Smooth muscle cell (in vitro differentiated cells): ENCODE measurements around the gene MYO5A. TPM values are rescaled to one million over a fixed set of nuclear protein-coding genes. Genes with fewer than 3 reads are reported as not detected.
A peak's percentile ranks its signal among the peaks of the same experiment; 100 is the strongest.
"Not testable (repeated sequence)": the region's sequence is repeated elsewhere in the genome, so short reads cannot be mapped to it uniquely, and the experiment has no call there.

ENCODE experiments used
- DNase-seq: peaks from one replicate; lab custom pipeline; 2025; ENCODE audit not compliant: unreplicated experiment; lab: John Stamatoyannopoulos, UW
- H2AFZ ChIP-seq: fragments of 200-600 bp; sonication (generic); 2 replicates; pipeline ENCODE4 v1.6.0; 2016; ENCODE audit warnings: antibody characterized with exemption, low read depth, mild to moderate bottlenecking
- H3F3A ChIP-seq: fragments of 200-600 bp; sonication (generic); 2 replicates; pipeline ENCODE4 v1.6.0; 2017; ENCODE audit warnings: antibody characterized with exemption, low read depth
- H3K27ac ChIP-seq: fragments of 200-600 bp; sonication (generic); 2 replicates; pipeline ENCODE4 v1.5.1; 2016; ENCODE audit warnings: low read depth, mild to moderate bottlenecking
- H3K27me3 ChIP-seq: fragments of 200-600 bp; sonication (generic); 2 replicates; pipeline ENCODE4 v1.6.1; 2016; ENCODE audit warnings: low read depth, mild to moderate bottlenecking
- H3K36me3 ChIP-seq: fragments of 200-600 bp; sonication (generic); 2 replicates; pipeline ENCODE4 v1.5.1; 2016; ENCODE audit warnings: low read depth
- H3K4me1 ChIP-seq: fragments of 200-600 bp; sonication (generic); 2 replicates; pipeline ENCODE4 v1.5.1; 2016; ENCODE audit warnings: low read depth
- H3K4me2 ChIP-seq: fragments of 200-600 bp; sonication (generic); 2 replicates; pipeline ENCODE4 v1.6.0; 2016; ENCODE audit warnings: mild to moderate bottlenecking
- H3K4me3 ChIP-seq: fragments of 200-600 bp; sonication (generic); 2 replicates; pipeline ENCODE4 v1.5.1; 2016; ENCODE audit warnings: mild to moderate bottlenecking
- H3K79me2 ChIP-seq: fragments of 200-600 bp; sonication (generic); 2 replicates; pipeline ENCODE4 v1.6.0; 2016; ENCODE audit warnings: low read depth, mild to moderate bottlenecking
- H3K9ac ChIP-seq: fragments of 200-600 bp; sonication (generic); 2 replicates; pipeline ENCODE4 v1.6.0; 2016; ENCODE audit warnings: low read depth
- H3K9me3 ChIP-seq: fragments of 200-600 bp; sonication (generic); replicated peaks from 2 replicates; pipeline ENCODE4 v1.5.1; 2016; ENCODE audit warnings: low read depth
- H4K20me1 ChIP-seq: fragments of 200-600 bp; sonication (generic); 2 replicates; pipeline ENCODE4 v1.6.0; 2016; ENCODE audit warnings: low read depth
- WGBS: methylation state at CpG from one replicate; pipeline ENCODE4 v1.1.7; 2016; ENCODE audit warnings: low lambda C conversion rate; 5-methylcytosine and 5-hydroxymethylcytosine counted together
- polyA plus RNA-seq: library from polyadenylated mRNA; unstranded; fragments of >200 nt; fragmentation: Nextera tagmentation; extraction: Ambion mirVana; gene quantifications from 2 replicates; pipeline ENCODE4 v1.2.1, GENCODE V29; 2016
- total RNA-seq: library from RNA; depleted of rRNA; stranded (reverse); fragments of >200 nt; gene quantifications from 2 replicates; pipeline ENCODE4 v1.2.3, GENCODE V29; 2014
- TF ChIP-seq, protein P1 (sequence below): fragments of 200-600 bp; sonication (generic); IDR thresholded peaks from 2 replicates; pipeline ENCODE4 v1.5.1; 2017; ENCODE audit warnings: borderline replicate concordance, mild to moderate bottlenecking, antibody characterized with exemption; ENCODE audit not compliant: insufficient read depth, poor library complexity, severe bottlenecking

The MYO5A gene
- total and polyA plus RNA-seq, 2 experiments from 2014 or later, result 29.4 to 68.8 TPM

GRCh38 chr15:52441841-52442240 lies 86.8 kb downstream of the MYO5A start:
- H3K9ac ChIP-seq, result peak overlapping the region; percentile 23
- peaks cover 10% of the 10 kb centered on the region for H3F3A ChIP-seq
- H3K9me3 ChIP-seq, result no peaks in the 10 kb centered on the region
- H3K4me1 ChIP-seq, result peaks cover 17% of the 10 kb centered on the region
- H3K79me2 ChIP-seq, result peaks cover 43% of the 10 kb centered on the region
- no peaks in the 10 kb centered on the region for H3K27me3 ChIP-seq
- H3K4me2 ChIP-seq, result peak overlapping the region; percentile 68
- 33% methylated on average over 2 of the region's 2 CpGs for WGBS
- no peak overlapping the region for H3K4me3 ChIP-seq
- peak overlapping the region; percentile 58 for H3K27ac ChIP-seq
- H3K36me3 ChIP-seq, result no peaks in the 10 kb centered on the region
- TF ChIP-seq, protein P1, sequence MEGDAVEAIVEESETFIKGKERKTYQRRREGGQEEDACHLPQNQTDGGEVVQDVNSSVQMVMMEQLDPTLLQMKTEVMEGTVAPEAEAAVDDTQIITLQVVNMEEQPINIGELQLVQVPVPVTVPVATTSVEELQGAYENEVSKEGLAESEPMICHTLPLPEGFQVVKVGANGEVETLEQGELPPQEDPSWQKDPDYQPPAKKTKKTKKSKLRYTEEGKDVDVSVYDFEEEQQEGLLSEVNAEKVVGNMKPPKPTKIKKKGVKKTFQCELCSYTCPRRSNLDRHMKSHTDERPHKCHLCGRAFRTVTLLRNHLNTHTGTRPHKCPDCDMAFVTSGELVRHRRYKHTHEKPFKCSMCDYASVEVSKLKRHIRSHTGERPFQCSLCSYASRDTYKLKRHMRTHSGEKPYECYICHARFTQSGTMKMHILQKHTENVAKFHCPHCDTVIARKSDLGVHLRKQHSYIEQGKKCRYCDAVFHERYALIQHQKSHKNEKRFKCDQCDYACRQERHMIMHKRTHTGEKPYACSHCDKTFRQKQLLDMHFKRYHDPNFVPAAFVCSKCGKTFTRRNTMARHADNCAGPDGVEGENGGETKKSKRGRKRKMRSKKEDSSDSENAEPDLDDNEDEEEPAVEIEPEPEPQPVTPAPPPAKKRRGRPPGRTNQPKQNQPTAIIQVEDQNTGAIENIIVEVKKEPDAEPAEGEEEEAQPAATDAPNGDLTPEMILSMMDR, result no peak
- DNase-seq, result no peak
- H4K20me1 ChIP-seq, result peaks cover 13% of the 10 kb centered on the region
- H2AFZ ChIP-seq, result no peak overlapping the region

DNA sequence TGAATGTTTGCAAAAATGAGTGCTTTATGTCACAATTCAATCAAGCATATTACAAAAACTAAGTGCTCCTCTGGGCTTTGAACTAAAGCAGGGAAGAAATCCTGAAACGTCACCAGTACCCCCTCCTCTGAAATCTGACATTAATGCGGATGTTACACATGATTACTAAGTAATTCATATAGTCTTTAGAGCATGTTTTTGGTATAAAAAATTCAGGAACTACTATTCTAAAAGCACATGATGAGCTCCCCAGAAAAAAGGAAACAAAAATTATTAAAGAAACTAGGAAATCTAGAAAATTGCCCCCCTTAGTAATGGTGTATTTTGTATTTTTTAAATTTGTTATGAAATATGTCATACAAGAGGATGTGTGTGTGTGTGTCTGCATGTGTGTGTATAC lies 87.7 kb downstream of the MYO5A start:
- 92% methylated on average over 2 of the region's 2 CpGs for WGBS

DNA sequence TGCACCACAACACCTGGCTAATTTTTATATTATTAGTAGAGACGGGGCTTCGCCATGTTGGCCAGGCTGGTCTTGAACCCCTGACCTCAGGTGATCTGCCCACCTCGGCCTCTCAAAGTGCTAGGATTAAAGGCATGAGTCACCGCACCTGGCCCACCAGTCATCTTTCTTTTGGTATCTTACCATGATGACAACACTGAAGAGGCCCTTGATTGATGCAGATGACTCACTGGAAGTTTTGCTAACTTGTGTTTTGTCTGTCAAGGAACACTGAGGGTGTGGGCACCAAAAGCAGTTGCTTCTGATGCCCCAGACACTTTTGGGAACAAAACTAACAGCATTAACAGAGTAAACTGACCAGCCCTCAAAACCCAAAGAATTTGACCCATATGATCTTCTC lies 88.3 kb downstream of the MYO5A start:
- Histone ChIP-seq H3K9ac (no peak overlapping the region), H3K4me3 (no peak overlapping the region), H3F3A (peaks cover 13% of the 10 kb centered on the region), H3K36me3 (no peaks in the 10 kb centered on the region), H3K4me1 (peaks cover 17% of the 10 kb centered on the region), H2AFZ (no peak overlapping the region), H4K20me1 (peaks cover 21% of the 10 kb centered on the region), H3K79me2 (peaks cover 40% of the 10 kb centered on the region), H3K27ac (peak overlapping the region; percentile 41), H3K4me2 (peak overlapping the region; percentile 12), H3K27me3 (no peaks in the 10 kb centered on the region), H3K9me3 (no peaks in the 10 kb centered on the region)
- TF ChIP-seq, protein P1, result no peak
- DNase-seq, result no peak
- WGBS, result 68% methylated on average over 4 of the region's 4 CpGs

More for the DNA sequence above, 87.7 kb downstream of the MYO5A start:
- no peaks in the 10 kb centered on the region for H3K27me3 ChIP-seq
- H3K4me2 ChIP-seq, result no peak overlapping the region
- H3K9me3 ChIP-seq, result no peaks in the 10 kb centered on the region
- H4K20me1 ChIP-seq, result peaks cover 21% of the 10 kb centered on the region
- no peak overlapping the region for H3K9ac ChIP-seq
- peak overlapping the region; percentile 41 for H3K27ac ChIP-seq
- peaks cover 17% of the 10 kb centered on the region for H3K4me1 ChIP-seq
- no peak overlapping the region for H2AFZ ChIP-seq
- no peak overlapping the region for H3K4me3 ChIP-seq
- TF ChIP-seq, protein P1, result no peak
- DNase-seq, result no peak
- peaks cover 39% of the 10 kb centered on the region for H3K79me2 ChIP-seq
- H3F3A ChIP-seq, result peaks cover 13% of the 10 kb centered on the region
- no peaks in the 10 kb centered on the region for H3K36me3 ChIP-seq

DNA sequence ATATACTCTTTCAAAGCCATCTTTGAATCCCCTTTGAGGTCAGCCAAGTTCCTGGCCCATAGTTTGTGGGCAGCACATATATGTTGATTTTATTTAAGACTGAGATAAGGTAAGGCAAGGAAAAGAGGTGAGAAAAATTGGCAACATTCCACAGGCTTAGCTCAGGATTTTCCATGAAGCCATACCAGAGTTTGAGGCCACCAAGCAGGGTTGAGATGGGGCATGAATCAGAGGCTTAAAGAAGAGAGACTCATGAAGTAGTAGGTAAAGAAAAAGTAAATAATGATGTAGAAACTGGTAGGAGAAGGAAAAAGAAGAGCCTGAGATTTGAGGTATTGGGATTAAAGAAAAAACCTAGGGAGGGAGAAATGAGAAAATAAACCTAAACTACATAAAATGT lies 89.2 kb downstream of the MYO5A start:
- peaks cover 36% of the 10 kb centered on the region for H3K79me2 ChIP-seq
- H3K4me2 ChIP-seq, result peak overlapping the region; percentile 12
- H2AFZ ChIP-seq, result no peak overlapping the region
- peaks cover 17% of the 10 kb centered on the region for H3K4me1 ChIP-seq
- no peak overlapping the region for H3K4me3 ChIP-seq
- no peak overlapping the region for H3K9ac ChIP-seq
- peaks cover 13% of the 10 kb centered on the region for H3F3A ChIP-seq
- H3K36me3 ChIP-seq, result no peaks in the 10 kb centered on the region
- H4K20me1 ChIP-seq, result peaks cover 25% of the 10 kb centered on the region
- peak overlapping the region; percentile 41 for H3K27ac ChIP-seq
- TF ChIP-seq, protein P1, result no peak
- H3K27me3 ChIP-seq, result no peaks in the 10 kb centered on the region
- H3K9me3 ChIP-seq, result no peaks in the 10 kb centered on the region
- DNase-seq, result no peak

DNA sequence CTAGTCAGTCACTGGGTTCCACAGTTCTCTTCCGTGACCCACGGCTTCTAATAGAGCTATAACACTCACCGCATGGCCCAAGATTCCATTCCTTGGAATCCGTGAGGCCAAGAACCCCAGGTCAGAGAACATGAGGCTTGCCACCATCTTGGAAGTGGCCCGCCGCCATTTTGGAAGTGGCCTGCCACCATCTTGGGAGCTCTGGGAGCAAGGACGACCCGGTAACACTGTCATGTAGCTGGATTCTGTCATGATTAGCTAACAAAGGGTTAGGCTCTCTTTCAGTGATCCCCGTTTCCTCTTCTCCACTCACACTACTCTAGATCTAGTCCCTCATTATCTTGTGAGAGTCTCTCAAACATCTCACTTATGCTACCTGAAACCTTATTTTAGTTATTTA lies 89.6 kb downstream of the MYO5A start:
- H3K27me3 ChIP-seq, H3K36me3 ChIP-seq, H3K4me3 ChIP-seq, H2AFZ ChIP-seq, H3K9ac ChIP-seq, H3K4me2 ChIP-seq, H3K9me3 ChIP-seq, DNase-seq: not testable (repeated sequence)
- Histone ChIP-seq H3F3A (peaks cover 13% of the 10 kb centered on the region), H3K27ac (peak overlapping the region; percentile 41), H4K20me1 (peaks cover 29% of the 10 kb centered on the region), H3K4me1 (peaks cover 17% of the 10 kb centered on the region), H3K79me2 (peaks cover 37% of the 10 kb centered on the region)
- WGBS, result 92% methylated on average over 9 of the region's 9 CpGs
